ENCODE data around the gene NEK8. TPM values are rescaled to one million over a fixed set of nuclear protein-coding genes. Genes with fewer than 3 reads are reported as not detected.

Gene NEK8
- polyA plus RNA-seq, 1 donor from 2014 or later: 1.5 TPM

GRCh38 chr17:28747051-28747691 is 18.6 kb downstream of the NEK8 start:
- Histone ChIP-seq H3K4me2 (ENCODE audit: low read length) (no peak overlapping the region), H3K9ac (ENCODE audit: low read length) (peak overlapping the region; percentile 99), H4K20me1 (ENCODE audit: insufficient read depth) (peaks cover 28% of the 10 kb centered on the region), H3K79me2 (replicated peaks; ENCODE audit: insufficient read depth, low read length) (peaks cover 43% of the 10 kb centered on the region), H3K4me3 (ENCODE audit: low read length) (peak overlapping the region; percentile 84), H3K36me3 (ENCODE audit: insufficient read depth, low read length) (peaks cover 22% of the 10 kb centered on the region), H3F3A (ENCODE audit: insufficient read depth, low read length, poor library complexity, severe bottlenecking) (peaks cover 4% of the 10 kb centered on the region), H3K27me3 (ENCODE audit: insufficient read depth, low read depth, low read length) (no peaks in the 10 kb centered on the region), H3K9me2 (ENCODE audit: insufficient read depth, low read length) (no peaks in the 10 kb centered on the region), H2AFZ (ENCODE audit: low read depth, low read length) (no peak overlapping the region), H3K9me3 (ENCODE audit: low read length) (no peaks in the 10 kb centered on the region), H3K27ac (ENCODE audit: low read length) (peak overlapping the region; percentile 97)
- TF ChIP-seq CTCF (IDR thresholded peaks at IDR 0.05; ENCODE audit: poor library complexity, severe bottlenecking) (no peak), EP300 (conservative IDR thresholded peaks at IDR 0.05; ENCODE audit: poor library complexity, severe bottlenecking) (no peak), RAD21 (conservative IDR thresholded peaks at IDR 0.05) (no peak), MXI1 (conservative IDR thresholded peaks at IDR 0.05; ENCODE audit: poor library complexity, severe bottlenecking) (no peak), SMC3 (conservative IDR thresholded peaks at IDR 0.05; ENCODE audit: poor library complexity) (no peak), REST (IDR thresholded peaks at IDR 0.05; ENCODE audit: borderline replicate concordance) (no peak), EZH2 (IDR thresholded peaks at IDR 0.05; ENCODE audit: borderline replicate concordance, insufficient read depth, low read length, poor library complexity, severe bottlenecking) (no peak), TAF1 (IDR thresholded peaks at IDR 0.05; ENCODE audit: low read depth) (no peak), POLR2AphosphoS5 (IDR thresholded peaks at IDR 0.05) (no peak)

GRCh38 chr17:28747801-28748750 is 19.5 kb downstream of the NEK8 start:
- no peak overlapping the region for H3K4me2 ChIP-seq (ENCODE audit: low read length)
- peaks cover 4% of the 10 kb centered on the region for H3F3A ChIP-seq (ENCODE audit: insufficient read depth, low read length, poor library complexity, severe bottlenecking)
- H3K9ac ChIP-seq (ENCODE audit: low read length): peak overlapping the region; percentile 7
- H4K20me1 ChIP-seq (ENCODE audit: insufficient read depth): peaks cover 28% of the 10 kb centered on the region
- H3K4me3 ChIP-seq (ENCODE audit: low read length): no peak overlapping the region
- H3K27ac ChIP-seq (ENCODE audit: low read length): no peak overlapping the region
- H3K36me3 ChIP-seq (ENCODE audit: insufficient read depth, low read length): peaks cover 22% of the 10 kb centered on the region
- H3K9me2 ChIP-seq (ENCODE audit: insufficient read depth, low read length): no peaks in the 10 kb centered on the region
- TF ChIP-seq REST (IDR thresholded peaks at IDR 0.05; ENCODE audit: borderline replicate concordance) (no peak), EZH2 (IDR thresholded peaks at IDR 0.05; ENCODE audit: borderline replicate concordance, insufficient read depth, low read length, poor library complexity, severe bottlenecking) (no peak), TAF1 (IDR thresholded peaks at IDR 0.05; ENCODE audit: low read depth) (no peak), POLR2AphosphoS5 (IDR thresholded peaks at IDR 0.05) (peak; percentile 5), MXI1 (conservative IDR thresholded peaks at IDR 0.05; ENCODE audit: poor library complexity, severe bottlenecking) (no peak), RAD21 (conservative IDR thresholded peaks at IDR 0.05) (no peak)
- H3K9me3 ChIP-seq (ENCODE audit: low read length): no peaks in the 10 kb centered on the region
- H3K79me2 ChIP-seq (replicated peaks; ENCODE audit: insufficient read depth, low read length): peaks cover 43% of the 10 kb centered on the region
- H2AFZ ChIP-seq (ENCODE audit: low read depth, low read length): no peak overlapping the region
- H3K27me3 ChIP-seq (ENCODE audit: insufficient read depth, low read depth, low read length): no peaks in the 10 kb centered on the region
